ENCODE measurements around the gene URB1.
"Not testable (repeated sequence)": the region's sequence is repeated elsewhere in the genome, so short reads cannot be mapped to it uniquely, and the experiment has no call there.

Gene URB1

GRCh38 chr21:32377506-32377905 is 15.3 kb downstream of the URB1 start:
- H3K4me3 ChIP-seq, result no peak overlapping the region
- H3K9me3 ChIP-seq, result no peaks in the 10 kb centered on the region
- H3K9ac ChIP-seq, result no peak overlapping the region
- no peak overlapping the region for H3K4me2 ChIP-seq
- no peak for TF ChIP-seq Cebpa-rat (IDR thresholded peaks at IDR 0.05)
- H4K20me1 ChIP-seq, result peaks cover 60% of the 10 kb centered on the region
- H3K27me3 ChIP-seq, result no peaks in the 10 kb centered on the region
- H3K36me3 ChIP-seq, result peaks cover 92% of the 10 kb centered on the region
- no peak overlapping the region for H3K27ac ChIP-seq
- H3K4me1 ChIP-seq, result peaks cover 23% of the 10 kb centered on the region

GRCh38 chr21:32372755-32373154 is 20.1 kb downstream of the URB1 start:
- Histone ChIP-seq H3K4me3 (no peak overlapping the region), H3K4me1 (peaks cover 23% of the 10 kb centered on the region), H4K20me1 (peaks cover 32% of the 10 kb centered on the region), H3K9ac (no peak overlapping the region), H3K27me3 (no peaks in the 10 kb centered on the region), H3K27ac (no peak overlapping the region), H3K9me3 (no peaks in the 10 kb centered on the region), H3K4me2 (no peak overlapping the region), H3K36me3 (peaks cover 88% of the 10 kb centered on the region)
- TF ChIP-seq Cebpa-rat (IDR thresholded peaks at IDR 0.05), result no peak

GRCh38 chr21:32371913-32372314 is 20.9 kb downstream of the URB1 start:
- peaks cover 23% of the 10 kb centered on the region for H3K4me1 ChIP-seq
- H4K20me1 ChIP-seq, result peaks cover 24% of the 10 kb centered on the region
- H3K27me3 ChIP-seq, result no peaks in the 10 kb centered on the region
- TF ChIP-seq Cebpa-rat (IDR thresholded peaks at IDR 0.05), result no peak
- H3K4me3 ChIP-seq, result no peak overlapping the region
- H3K9ac ChIP-seq, result no peak overlapping the region
- no peak overlapping the region for H3K4me2 ChIP-seq
- no peaks in the 10 kb centered on the region for H3K9me3 ChIP-seq
- no peak overlapping the region for H3K27ac ChIP-seq
- peaks cover 88% of the 10 kb centered on the region for H3K36me3 ChIP-seq

GRCh38 chr21:32370998-32371766 is 21.6 kb downstream of the URB1 start:
- no peak overlapping the region for H3K9ac ChIP-seq
- no peaks in the 10 kb centered on the region for H3K9me3 ChIP-seq
- no peak for TF ChIP-seq Cebpa-rat (IDR thresholded peaks at IDR 0.05)
- no peak overlapping the region for H3K27ac ChIP-seq
- H3K4me1 ChIP-seq, result peaks cover 22% of the 10 kb centered on the region
- H3K4me2 ChIP-seq, result no peak overlapping the region
- peaks cover 22% of the 10 kb centered on the region for H4K20me1 ChIP-seq
- no peaks in the 10 kb centered on the region for H3K27me3 ChIP-seq
- H3K36me3 ChIP-seq, result peaks cover 88% of the 10 kb centered on the region
- H3K4me3 ChIP-seq, result no peak overlapping the region

- peaks cover 19% of the 10 kb centered on the region for H3K4me1 ChIP-seq
- not testable (repeated sequence) for H3K9ac ChIP-seq, H3K9me3 ChIP-seq, H3K4me2 ChIP-seq, H3K27me3 ChIP-seq, H3K27ac ChIP-seq, H3K4me3 ChIP-seq
- H3K36me3 ChIP-seq, result peaks cover 92% of the 10 kb centered on the region
- H4K20me1 ChIP-seq, result peaks cover 11% of the 10 kb centered on the region; the same call in 1 of the 2 replicates
These were observed 23.9 kb downstream of the URB1 start for GRCh38 chr21:32368961-32369360.

- no peak for TF ChIP-seq Cebpa-rat (IDR thresholded peaks at IDR 0.05)
- peaks cover 95% of the 10 kb centered on the region for H3K36me3 ChIP-seq
- H3K27ac ChIP-seq, result no peak overlapping the region
- no peaks in the 10 kb centered on the region for H3K9me3 ChIP-seq
- H3K4me2 ChIP-seq, result no peak overlapping the region
- H3K9ac ChIP-seq, result no peak overlapping the region
- no peak overlapping the region for H3K4me3 ChIP-seq
- H3K27me3 ChIP-seq, result no peaks in the 10 kb centered on the region
- peaks cover 11% of the 10 kb centered on the region; the same call in 1 of the 2 replicates for H4K20me1 ChIP-seq
- H3K4me1 ChIP-seq, result peaks cover 24% of the 10 kb centered on the region
These were observed 24.4 kb downstream of the URB1 start for GRCh38 chr21:32368386-32368785.

GRCh38 chr21:32367158-32367557 is 25.7 kb downstream of the URB1 start:
- Histone ChIP-seq H3K27ac (no peak overlapping the region), H3K4me1 (peaks cover 24% of the 10 kb centered on the region), H3K9ac (no peak overlapping the region), H3K9me3 (no peaks in the 10 kb centered on the region), H3K36me3 (peaks cover 95% of the 10 kb centered on the region), H3K4me2 (no peak overlapping the region), H3K4me3 (no peak overlapping the region), H3K27me3 (no peaks in the 10 kb centered on the region), H4K20me1 (peaks cover 11% of the 10 kb centered on the region; the same call in 1 of the 2 replicates)
- no peak for TF ChIP-seq Cebpa-rat (IDR thresholded peaks at IDR 0.05)

- Histone ChIP-seq H4K20me1 (peaks cover 9% of the 10 kb centered on the region; the same call in 1 of the 2 replicates), H3K36me3 (peaks cover 96% of the 10 kb centered on the region), H3K4me2 (no peak overlapping the region), H3K4me1 (peaks cover 24% of the 10 kb centered on the region), H3K27ac (no peak overlapping the region), H3K4me3 (no peak overlapping the region), H3K9ac (no peak overlapping the region), H3K27me3 (no peaks in the 10 kb centered on the region), H3K9me3 (no peaks in the 10 kb centered on the region)
- TF ChIP-seq Cebpa-rat (IDR thresholded peaks at IDR 0.05), result no peak
These were observed 26.6 kb downstream of the URB1 start for GRCh38 chr21:32366191-32366590.

- H3K4me3 ChIP-seq, result no peak overlapping the region
- H3K4me2 ChIP-seq, result peak overlapping the region; percentile 76
- H3K27ac ChIP-seq, result peak overlapping the region; percentile 71
- H3K36me3 ChIP-seq, result peaks cover 99% of the 10 kb centered on the region
- peak overlapping the region; percentile 62 for H3K9ac ChIP-seq
- TF ChIP-seq Cebpa-rat (IDR thresholded peaks at IDR 0.05), result no peak
- no peaks in the 10 kb centered on the region for H3K9me3 ChIP-seq
- H3K27me3 ChIP-seq, result no peaks in the 10 kb centered on the region
- H3K4me1 ChIP-seq, result peaks cover 24% of the 10 kb centered on the region
- no peaks in the 10 kb centered on the region for H4K20me1 ChIP-seq
These were observed 28.0 kb downstream of the URB1 start for GRCh38 chr21:32364796-32365195.

GRCh38 chr21:32364387-32364786 is 28.4 kb downstream of the URB1 start:
- H3K4me1 ChIP-seq, result peaks cover 24% of the 10 kb centered on the region
- peaks cover 99% of the 10 kb centered on the region for H3K36me3 ChIP-seq
- TF ChIP-seq Cebpa-rat (IDR thresholded peaks at IDR 0.05), result no peak
- no peaks in the 10 kb centered on the region for H3K27me3 ChIP-seq
- H3K4me3 ChIP-seq, result peak overlapping the region; percentile 28; the same call in 1 of the 2 replicates
- no peaks in the 10 kb centered on the region for H4K20me1 ChIP-seq
- H3K9ac ChIP-seq, result peak overlapping the region; percentile 62
- peak overlapping the region; percentile 76 for H3K4me2 ChIP-seq
- peak overlapping the region; percentile 71 for H3K27ac ChIP-seq
- H3K9me3 ChIP-seq, result no peaks in the 10 kb centered on the region

All from BLaER1 (cell line).